GM12878 (cell line): ENCODE results near the gene GALNT18. TPM values are rescaled to one million over a fixed set of nuclear protein-coding genes. Genes with fewer than 3 reads are reported as not detected.

Source experiments
- ATAC-seq: fragments of 200-7000 bp; cut with Tn5 transposase; 3 replicates; pipeline ENCODE4 v1.9.1; 2020; ENCODE audit warnings: mild to moderate bottlenecking, moderate library complexity
- BruUV-seq: library from RNA; stranded (reverse); fragments of 400-500 nt; replicated peaks from 2 replicates; lab custom pipeline; 2021; lab: Mats Ljungman, UMichigan
- CTCF ChIA-PET: fragments of 300-600 bp; sonication (Branson Sonifier 250); formaldehyde crosslinking; extraction: SDS; loops from one replicate; lab custom pipeline; 2021; ENCODE audit warnings: inconsistent platforms; lab: Yijun Ruan, JAX
- POLR2A ChIA-PET: fragments of 350-600 bp; formaldehyde crosslinking; extraction: SDS; loops from one replicate; lab custom pipeline; 2021; ENCODE audit warnings: inconsistent platforms; lab: Charles Lee
- RAD21 ChIA-PET: fragments of 300-600 bp; sonication (Branson Sonifier 250); formaldehyde crosslinking; loops from one replicate; lab custom pipeline; 2023; ENCODE audit warnings: antibody characterized with exemption; ENCODE audit not compliant: unreplicated experiment; lab: Charles Lee
- SMC1A ChIA-PET: fragments of 300-600 bp; sonication (Branson Sonifier 250); formaldehyde crosslinking; loops from one replicate; lab custom pipeline; 2023; ENCODE audit not compliant: unreplicated experiment, uncharacterized antibody; lab: Charles Lee
- DNase-seq: peaks from one replicate; pipeline ENCODE4 v3.0.0-alpha.2; 2011; ENCODE audit warnings: low read depth, low spot score
- FAIRE-seq: peaks from 3 replicates; lab custom pipeline; 2011; peaks lifted over from hg19 to GRCh38; lab: Jason Lieb, UNC
- H2AFZ ChIP-seq: 2 replicates; pipeline ENCODE4 v1.6.0; 2011; ENCODE audit warnings: low read depth, low read length, control low read depth; ENCODE audit not compliant: control insufficient read depth
- H3K27ac ChIP-seq: 2 replicates; pipeline ENCODE4 v1.5.1; 2011; ENCODE audit warnings: control low read depth; ENCODE audit not compliant: control insufficient read depth, insufficient read depth
- H3K27me3 ChIP-seq, 2 experiments: replicated peaks in 1 of 2; 2 replicates each; pipeline versions ENCODE4 v1.6.0 to v1.6.1; 2011; ENCODE audit warnings: low read length in 1 of 2; ENCODE audit not compliant: control insufficient read depth in 2 of 2, insufficient read depth in 2 of 2
- H3K36me3 ChIP-seq, 2 experiments: 2 replicates each; pipeline ENCODE4 v1.5.1; 2011; ENCODE audit warnings: low read length in 1 of 2; ENCODE audit not compliant: control insufficient read depth in 2 of 2, insufficient read depth in 2 of 2
- H3K4me1 ChIP-seq: 2 replicates; pipeline ENCODE4 v1.6.1; 2011; ENCODE audit warnings: mild to moderate bottlenecking, low read length, moderate library complexity, mixed read lengths; ENCODE audit not compliant: control insufficient read depth, insufficient read depth
- H3K4me2 ChIP-seq: 2 replicates; pipeline ENCODE4 v1.6.0; 2011; ENCODE audit warnings: control low read depth; ENCODE audit not compliant: control insufficient read depth, insufficient read depth
- H3K4me3 ChIP-seq: fragments of 200-600 bp; sonication (generic); 2 replicates; pipeline ENCODE4 v1.5.1; 2016
- H3K79me2 ChIP-seq: 2 replicates; pipeline ENCODE4 v1.6.0; 2011; ENCODE audit warnings: low read length; ENCODE audit not compliant: control insufficient read depth, insufficient read depth
- H3K9ac ChIP-seq: 2 replicates; pipeline ENCODE4 v1.8.0; 2011; ENCODE audit warnings: low read length, control low read depth, mixed read lengths; ENCODE audit not compliant: control insufficient read depth, insufficient read depth
- H3K9me3 ChIP-seq: replicated peaks from 3 replicates; pipeline ENCODE4 v1.5.1; 2011; ENCODE audit warnings: mild to moderate bottlenecking, low read length; ENCODE audit not compliant: control insufficient read depth, insufficient read depth
- H4K20me1 ChIP-seq: 2 replicates; pipeline ENCODE4 v1.6.0; 2011; ENCODE audit not compliant: control insufficient read depth, insufficient read depth
- ASH2L ChIP-seq: fragments of 300-600, 200-600 bp; sonication (generic); IDR thresholded peaks from 2 replicates; pipeline ENCODE4 v1.6.1; 2017; ENCODE audit warnings: low read depth, mild to moderate bottlenecking, borderline replicate concordance
- ATF7 ChIP-seq: fragments of 450-650 bp; IDR thresholded peaks from 2 replicates; pipeline ENCODE4 v1.6.1; 2016; ENCODE audit warnings: low read depth, mild to moderate bottlenecking
- CBFB ChIP-seq: IDR thresholded peaks from 2 replicates; pipeline ENCODE4 v1.6.1; 2016; ENCODE audit warnings: antibody characterized with exemption, low read depth
- CHD4 ChIP-seq: fragments of 200-600 bp; sonication (generic); IDR thresholded peaks from 2 replicates; pipeline ENCODE4 v1.6.1; 2016; ENCODE audit warnings: mild to moderate bottlenecking
- ETV6 ChIP-seq, 2 experiments: fragments of 450-650 bp in 1 of 2; IDR thresholded peaks in 1 of 2; conservative IDR thresholded peaks in 1 of 2; 2 replicates each; pipeline ENCODE4 v1.6.1; 2014; ENCODE audit warnings: antibody characterized with exemption in 1 of 2, borderline replicate concordance in 1 of 2, low read depth in 1 of 2, mild to moderate bottlenecking in 1 of 2, moderate library complexity in 1 of 2
- HDAC6 ChIP-seq: fragments of 200-600 bp; sonication (generic); IDR thresholded peaks from one replicate; pipeline ENCODE4 v1.8.0; 2017; ENCODE audit warnings: antibody characterized with exemption; ENCODE audit not compliant: unreplicated experiment
- HSF1 ChIP-seq: fragments of 150-350 bp; IDR thresholded peaks from 2 replicates; pipeline ENCODE4 v1.6.1; 2014; ENCODE audit warnings: mild to moderate bottlenecking, low read depth, low read length
- JUNB ChIP-seq: IDR thresholded peaks from 2 replicates; pipeline ENCODE4 v1.6.1; 2016; ENCODE audit warnings: antibody characterized with exemption, mild to moderate bottlenecking
- POLR2AphosphoS2 ChIP-seq: IDR thresholded peaks from 2 replicates; pipeline ENCODE4 v1.6.1; 2011; ENCODE audit warnings: low read depth, mild to moderate bottlenecking, low read length, improper control_type of control experiment, moderate library complexity
- POU2F2 ChIP-seq: IDR thresholded peaks from 3 replicates; pipeline ENCODE4 v1.6.1; 2011; ENCODE audit warnings: low read depth, mild to moderate bottlenecking, low read length, borderline replicate concordance
- RBBP5 ChIP-seq: fragments of 200-600 bp; sonication (generic); conservative IDR thresholded peaks from 2 replicates; pipeline ENCODE4 v1.6.1; 2016
- RCOR1 ChIP-seq: conservative IDR thresholded peaks from 2 replicates; pipeline ENCODE4 v1.6.1; 2012; ENCODE audit warnings: low read depth, low read length, improper control_type of control experiment
- SPI1 ChIP-seq: IDR thresholded peaks from 2 replicates; pipeline ENCODE4 v1.6.1; 2011; ENCODE audit warnings: low read depth, mild to moderate bottlenecking, low read length, moderate library complexity, borderline replicate concordance; ENCODE audit not compliant: insufficient read depth
- ZBED1 ChIP-seq: IDR thresholded peaks from 2 replicates; pipeline ENCODE4 v1.6.1; 2016; ENCODE audit warnings: borderline replicate concordance
- WGBS: methylation state at CpG from one replicate; pipeline ENCODE4 v1.1.6; 2016; ENCODE audit warnings: low lambda C conversion rate; ENCODE audit not compliant: insufficient replicate concordance, insufficient coverage; ENCODE audit errors: missing lambda C conversion rate; 5-methylcytosine and 5-hydroxymethylcytosine counted together
- in situ Hi-C: fragments of 300-500 bp; cut with MboI; formaldehyde crosslinking; loops from 9 replicates; pipeline ENCODE4 v1.14.3; 2018; ENCODE audit warnings: mixed read lengths
- intact Hi-C: fragments of 100-400 bp; cut with micrococcal nuclease; formaldehyde crosslinking; loops from one replicate; pipeline ENCODE4 v1.14.2; 2022; ENCODE audit not compliant: unreplicated experiment
- polyA plus RNA-seq, 11 experiments: library from polyadenylated mRNA; depleted of rRNA in 4 of 11; unstranded in 6 of 11; stranded (reverse) in 5 of 11; fragments of >200 nt; fragmentation: Nextera tagmentation in 4 of 11; fragmentation: Illumina TruSeq in 1 of 11; extraction: Ambion mirVana in 4 of 11; extraction: Trizol in 1 of 11; gene quantifications; 1 replicate in 1 of 11; 2 replicates in 10 of 11; pipeline versions ENCODE4 v1.2.1 to v1.2.3, GENCODE V29; 2011 to 2016; ENCODE audit warnings: inconsistent platforms in 2 of 11, missing spikeins in 2 of 11, low read depth in 1 of 11
- total RNA-seq, 4 experiments: library from RNA; depleted of rRNA in 3 of 4; stranded (reverse); fragments of >200 nt in 3 of 4; fragmentation: Illumina TruSeq in 1 of 4; extraction: Trizol in 1 of 4; gene quantifications; 2 replicates each; pipeline versions ENCODE4 v1.2.1 to v1.2.3, GENCODE V29; 2013 to 2021
- TF ChIP-seq, protein P1 (sequence below): fragments of 450-650 bp; IDR thresholded peaks from 2 replicates; pipeline ENCODE4 v1.6.1; 2017; ENCODE audit warnings: mild to moderate bottlenecking, low read depth, inconsistent platforms; ENCODE audit not compliant: poor library complexity, severe bottlenecking
- TF ChIP-seq, protein P2 (sequence below), 3 experiments: IDR thresholded peaks in 2 of 3; conservative IDR thresholded peaks in 1 of 3; 2 replicates each; pipeline ENCODE4 v1.5.1; 2011; ENCODE audit warnings: low read depth in 3 of 3, low read length in 3 of 3, mild to moderate bottlenecking in 3 of 3, control low read depth in 2 of 3, moderate library complexity in 2 of 3, inconsistent platforms in 1 of 3, mixed read lengths in 1 of 3; ENCODE audit not compliant: control insufficient read depth in 2 of 3, insufficient read depth in 1 of 3; ENCODE audit errors: extremely low read depth in 1 of 3

The GALNT18 gene
- total and polyA plus RNA-seq, 10 of the 15 experiments (the other 5 are each of a cell fraction or from before 2014, with no cell fraction given), result 1.2 to 14.2 (median 6.3) TPM

DNA sequence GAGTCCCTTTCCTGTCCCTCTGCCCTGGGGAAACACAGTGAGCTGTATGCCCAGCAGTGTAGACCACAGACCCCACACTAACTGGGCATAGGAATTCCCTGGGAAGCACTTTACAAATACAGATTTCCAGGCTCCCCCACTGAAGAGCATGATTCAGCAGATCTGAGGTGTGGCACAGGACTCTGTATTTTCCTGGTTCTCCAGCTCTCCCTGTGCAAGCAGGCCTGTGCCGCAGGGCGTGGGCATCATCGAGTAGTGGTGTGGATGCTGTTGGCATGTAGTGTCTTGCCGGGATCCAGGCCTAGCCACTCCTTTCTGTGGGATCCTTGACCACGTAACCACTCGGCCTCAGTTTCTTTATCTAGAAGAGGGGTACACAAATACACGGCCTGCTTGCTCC lies 49.9 kb downstream of the GALNT18 start:
- RAD21 ChIA-PET, result no interaction called here
- H3K4me2 ChIP-seq, result no peak overlapping the region
- no peaks in the 10 kb centered on the region for H3K36me3 ChIP-seq
- no peak for ATAC-seq
- no TSS peak for BruUV-seq
- no peak for FAIRE-seq
- H3K4me3 ChIP-seq, result no peak overlapping the region
- WGBS, result 64% methylated on average over 7 of the region's 7 CpGs
- H3K27me3 ChIP-seq, result no peaks in the 10 kb centered on the region
- H3K4me1 ChIP-seq, result peaks cover 21% of the 10 kb centered on the region
- no peak overlapping the region for H2AFZ ChIP-seq
- in situ Hi-C loops (no loop called here), intact Hi-C loops (no loop called here)
- CTCF ChIA-PET, result interaction anchor here (1.2 kb wide), 1 partner anchor 11 kb away, joined by 3 read pairs; no protein-coding TSS in a partner anchor
- H3K79me2 ChIP-seq, result peaks cover 10% of the 10 kb centered on the region
- H4K20me1 ChIP-seq, result no peaks in the 10 kb centered on the region
- no peak overlapping the region for H3K9ac ChIP-seq
- SMC1A ChIA-PET, result interaction anchor here (0.9 kb wide), 1 partner anchor 15 kb away, joined by 3 read pairs; no protein-coding TSS in a partner anchor
- H3K9me3 ChIP-seq, result no peaks in the 10 kb centered on the region
- POLR2A ChIA-PET, result no interaction called here
- H3K27ac ChIP-seq, result no peak overlapping the region
- DNase-seq, result no peak
- no peak for TF ChIP-seq CHD4
- no peak for TF ChIP-seq ATF7
- TF ChIP-seq RCOR1, result no peak
- TF ChIP-seq HSF1, result no peak
- TF ChIP-seq HDAC6, result no peak
- TF ChIP-seq ETV6 (conservative IDR thresholded peaks at IDR 0.05 in 1 of 2, IDR thresholded peaks at IDR 0.05 in 1 of 2; ENCODE audit: borderline replicate concordance in 1 of 2, low read depth in 1 of 2), result no peak
- no peak for TF ChIP-seq CBFB
- no peak for TF ChIP-seq ASH2L
- TF ChIP-seq POLR2AphosphoS2, result no peak
- TF ChIP-seq RBBP5, result no peak
- TF ChIP-seq, protein P1, sequence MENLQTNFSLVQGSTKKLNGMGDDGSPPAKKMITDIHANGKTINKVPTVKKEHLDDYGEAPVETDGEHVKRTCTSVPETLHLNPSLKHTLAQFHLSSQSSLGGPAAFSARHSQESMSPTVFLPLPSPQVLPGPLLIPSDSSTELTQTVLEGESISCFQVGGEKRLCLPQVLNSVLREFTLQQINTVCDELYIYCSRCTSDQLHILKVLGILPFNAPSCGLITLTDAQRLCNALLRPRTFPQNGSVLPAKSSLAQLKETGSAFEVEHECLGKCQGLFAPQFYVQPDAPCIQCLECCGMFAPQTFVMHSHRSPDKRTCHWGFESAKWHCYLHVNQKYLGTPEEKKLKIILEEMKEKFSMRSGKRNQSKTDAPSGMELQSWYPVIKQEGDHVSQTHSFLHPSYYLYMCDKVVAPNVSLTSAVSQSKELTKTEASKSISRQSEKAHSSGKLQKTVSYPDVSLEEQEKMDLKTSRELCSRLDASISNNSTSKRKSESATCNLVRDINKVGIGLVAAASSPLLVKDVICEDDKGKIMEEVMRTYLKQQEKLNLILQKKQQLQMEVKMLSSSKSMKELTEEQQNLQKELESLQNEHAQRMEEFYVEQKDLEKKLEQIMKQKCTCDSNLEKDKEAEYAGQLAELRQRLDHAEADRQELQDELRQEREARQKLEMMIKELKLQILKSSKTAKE, result no peak
- TF ChIP-seq, protein P2, sequence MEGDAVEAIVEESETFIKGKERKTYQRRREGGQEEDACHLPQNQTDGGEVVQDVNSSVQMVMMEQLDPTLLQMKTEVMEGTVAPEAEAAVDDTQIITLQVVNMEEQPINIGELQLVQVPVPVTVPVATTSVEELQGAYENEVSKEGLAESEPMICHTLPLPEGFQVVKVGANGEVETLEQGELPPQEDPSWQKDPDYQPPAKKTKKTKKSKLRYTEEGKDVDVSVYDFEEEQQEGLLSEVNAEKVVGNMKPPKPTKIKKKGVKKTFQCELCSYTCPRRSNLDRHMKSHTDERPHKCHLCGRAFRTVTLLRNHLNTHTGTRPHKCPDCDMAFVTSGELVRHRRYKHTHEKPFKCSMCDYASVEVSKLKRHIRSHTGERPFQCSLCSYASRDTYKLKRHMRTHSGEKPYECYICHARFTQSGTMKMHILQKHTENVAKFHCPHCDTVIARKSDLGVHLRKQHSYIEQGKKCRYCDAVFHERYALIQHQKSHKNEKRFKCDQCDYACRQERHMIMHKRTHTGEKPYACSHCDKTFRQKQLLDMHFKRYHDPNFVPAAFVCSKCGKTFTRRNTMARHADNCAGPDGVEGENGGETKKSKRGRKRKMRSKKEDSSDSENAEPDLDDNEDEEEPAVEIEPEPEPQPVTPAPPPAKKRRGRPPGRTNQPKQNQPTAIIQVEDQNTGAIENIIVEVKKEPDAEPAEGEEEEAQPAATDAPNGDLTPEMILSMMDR (IDR thresholded peaks at IDR 0.05 in 2 of 3, conservative IDR thresholded peaks at IDR 0.05 in 1 of 3; ENCODE audit: control insufficient read depth in 2 of 3, extremely low read depth in 1 of 3, insufficient read depth in 1 of 3, low read depth in 3 of 3, low read length in 3 of 3), result no peak
- TF ChIP-seq ZBED1, result no peak
- no peak for TF ChIP-seq JUNB
- no peak for TF ChIP-seq POU2F2
- TF ChIP-seq SPI1, result no peak
